Measurements from ENCODE around the gene TAB2. TPM values are rescaled to one million over a fixed set of nuclear protein-coding genes. Genes with fewer than 3 reads are reported as not detected.

The TAB2 gene
- total and polyA plus RNA-seq, 2 donors (not counting 3 experiments of a cell fraction or from before 2014, with no cell fraction given), result 26.0 to 37.4 TPM

GRCh38 chr6:149302723-149303122 is 14.8 kb upstream of the TAB2 start:
- Histone ChIP-seq H3K9me3 (replicated peaks; ENCODE audit: control insufficient read depth, insufficient read depth, low read length) (no peaks in the 10 kb centered on the region), H3K4me1 (ENCODE audit: control insufficient read depth, extremely low read depth, insufficient read depth, low read length) (no peaks in the 10 kb centered on the region), H3K36me3 (ENCODE audit: control insufficient read depth in 2 of 2, extremely low read depth in 1 of 2, insufficient read depth in 2 of 2, low read length in 2 of 2) (no peaks in the 10 kb centered on the region), H3K27ac (ENCODE audit: insufficient read depth, low read depth, low read length) (no peak overlapping the region), H3K9ac (replicated peaks; ENCODE audit: extremely low read depth, insufficient read depth, low read length) (no peak overlapping the region), H3K9me1 (replicated peaks; ENCODE audit: control insufficient read depth, extremely low read depth, insufficient read depth, low read length) (peaks cover 2% of the 10 kb centered on the region), H3K79me2 (ENCODE audit: control insufficient read depth, insufficient read depth, low read length) (no peaks in the 10 kb centered on the region), H3K27me3 (ENCODE audit: control insufficient read depth in 2 of 2, insufficient read depth in 2 of 2, low read length in 2 of 2) (peaks cover 9 to 13% of the 10 kb centered on the region in 2 experiments), H2AFZ (ENCODE audit: low read depth, low read length) (no peak overlapping the region), H3K4me3 (replicated peaks in 1 of 3; ENCODE audit: insufficient read depth in 1 of 3, low read depth in 1 of 3, low read length in 3 of 3) (no peak overlapping the region), H4K20me1 (replicated peaks; ENCODE audit: control insufficient read depth, extremely low read depth, insufficient read depth, low read length) (no peaks in the 10 kb centered on the region), H3K4me2 (ENCODE audit: insufficient read depth, low read length) (no peak overlapping the region)
- TF ChIP-seq POLR2AphosphoS5 (IDR thresholded peaks at IDR 0.05; ENCODE audit: insufficient read depth, low read depth, low read length), result no peak
- TF ChIP-seq JUN (IDR thresholded peaks at IDR 0.05; ENCODE audit: borderline replicate concordance, insufficient read depth, insufficient read length, low read depth), result no peak
- TF ChIP-seq FOS (IDR thresholded peaks at IDR 0.05; ENCODE audit: borderline replicate concordance, insufficient read depth, low read length), result no peak
- no peak for TF ChIP-seq POLR2A (IDR thresholded peaks at IDR 0.05; ENCODE audit: low read depth, low read length)
- TF ChIP-seq EZH2 (IDR thresholded peaks at IDR 0.05; ENCODE audit: borderline replicate concordance, low read depth, low read length, severe bottlenecking), result no peak
- TF ChIP-seq CTCF (IDR thresholded peaks at IDR 0.05; ENCODE audit: extremely low read depth in 1 of 2, insufficient read depth in 1 of 2, low read depth in 1 of 2, low read length in 2 of 2), result no peak
- no peak for TF ChIP-seq GATA2 (IDR thresholded peaks at IDR 0.05; ENCODE audit: insufficient read depth, insufficient read length, low read depth, low read length)
- no peak for TF ChIP-seq MYC (IDR thresholded peaks at IDR 0.05; ENCODE audit: low read depth, low read length)
- TF ChIP-seq MAX (IDR thresholded peaks at IDR 0.05; ENCODE audit: insufficient read depth, insufficient read length), result no peak
- intact Hi-C loops (cut with micrococcal nuclease) (no loop called here), dilution Hi-C loops (cut with MboI; ENCODE audit: extremely low pct_ligation_motif_present, low sequenced_read_pairs) (no loop called here)
- FAIRE-seq (no peak), DNase-seq (ENCODE audit: low read depth, low spot score) (no peak)
- no TSS peak for BruUV-seq (replicated peaks)
- ChIA-PET POLR2A (no interaction called here), CTCF (interaction anchor here (2.4 kb wide), 1 partner anchor 129 kb away, joined by 5 read pairs; no protein-coding TSS in a partner anchor)

All from endothelial cell of umbilical vein (primary cell).